Measurements from ENCODE around the gene PRKD2. TPM values are rescaled to one million over a fixed set of nuclear protein-coding genes. Genes with fewer than 3 reads are reported as not detected.

The PRKD2 gene
- total RNA-seq, 1 donor from 2014 or later, result 14.9 TPM

GRCh38 chr19:46660008-46660517 lies 56.9 kb downstream of the PRKD2 start:
- peaks cover 31% of the 10 kb centered on the region for H3K27me3 ChIP-seq
- H3F3A ChIP-seq (ENCODE audit: low read depth), result peaks cover 40% of the 10 kb centered on the region
- DNase-seq (ENCODE audit: low spot score), result peak; percentile 71
- no peaks in the 10 kb centered on the region for H3K9me3 ChIP-seq (ENCODE audit: low read depth)
- peaks cover 15% of the 10 kb centered on the region for H4K20me1 ChIP-seq (ENCODE audit: low read depth)
- peaks cover 25% of the 10 kb centered on the region for H3K4me1 ChIP-seq
- TF ChIP-seq EZH2phosphoT487 (IDR thresholded peaks at IDR 0.05) (no peak), CTCF (IDR thresholded peaks at IDR 0.05) (no peak), EZH2 (IDR thresholded peaks at IDR 0.05) (no peak)
- peak overlapping the region; percentile 91 for H3K4me2 ChIP-seq
- Mint-ChIP-seq H3K9me3 (no peaks in the 10 kb centered on the region), H3K36me3 (no peaks in the 10 kb centered on the region), H3K4me3 (peak overlapping the region; percentile 88), H3K4me1 (peaks cover 27% of the 10 kb centered on the region), H3K27me3 (ENCODE audit: insufficient read depth, low read depth) (peaks cover 7% of the 10 kb centered on the region), H3K27ac (no peak overlapping the region)
- no peak overlapping the region for H2AFZ ChIP-seq (replicated peaks)
- no peak overlapping the region for H3K27ac ChIP-seq
- H3K4me3 ChIP-seq, result peak overlapping the region; percentile 58
- H3K36me3 ChIP-seq, result no peaks in the 10 kb centered on the region
- no peaks in the 10 kb centered on the region for H3K79me2 ChIP-seq (ENCODE audit: low read depth)
- no peak overlapping the region for H3K9ac ChIP-seq

- peaks cover 5% of the 10 kb centered on the region for H3K27me3 Mint-ChIP-seq (ENCODE audit: insufficient read depth, low read depth)
Measured at GRCh38 chr19:46659151-46660007, 57.5 kb downstream of the PRKD2 start.

GRCh38 chr19:46656541-46656940 lies 60.4 kb downstream of the PRKD2 start:
- Histone ChIP-seq H3K4me2 (no peak overlapping the region), H3K4me3 (no peak overlapping the region), H3F3A (ENCODE audit: low read depth) (peaks cover 46% of the 10 kb centered on the region), H3K36me3 (no peaks in the 10 kb centered on the region), H3K9me3 (ENCODE audit: low read depth) (no peaks in the 10 kb centered on the region), H2AFZ (replicated peaks) (no peak overlapping the region), H3K4me1 (peaks cover 31% of the 10 kb centered on the region), H3K9ac (no peak overlapping the region), H3K27me3 (peaks cover 45% of the 10 kb centered on the region), H3K27ac (no peak overlapping the region), H4K20me1 (ENCODE audit: low read depth) (peaks cover 19% of the 10 kb centered on the region), H3K79me2 (ENCODE audit: low read depth) (no peaks in the 10 kb centered on the region)
- no peak for TF ChIP-seq CTCF (IDR thresholded peaks at IDR 0.05)
- TF ChIP-seq EZH2phosphoT487 (IDR thresholded peaks at IDR 0.05), result no peak
- no peak for TF ChIP-seq EZH2 (IDR thresholded peaks at IDR 0.05)
- Mint-ChIP-seq H3K27ac (no peak overlapping the region), H3K9me3 (no peaks in the 10 kb centered on the region), H3K36me3 (no peaks in the 10 kb centered on the region), H3K4me3 (no peak overlapping the region), H3K27me3 (ENCODE audit: insufficient read depth, low read depth) (peaks cover 11% of the 10 kb centered on the region), H3K4me1 (peaks cover 31% of the 10 kb centered on the region)
- DNase-seq (ENCODE audit: low spot score), result no peak

More at GRCh38 chr19:46659151-46660007, 57.5 kb downstream of the PRKD2 start:
- peak overlapping the region; percentile 58 for H3K4me3 ChIP-seq
- Mint-ChIP-seq H3K27ac (no peak overlapping the region), H3K9me3 (no peaks in the 10 kb centered on the region), H3K4me3 (peak overlapping the region; percentile 88), H3K4me1 (peaks cover 33% of the 10 kb centered on the region), H3K36me3 (no peaks in the 10 kb centered on the region)
- H3K79me2 ChIP-seq (ENCODE audit: low read depth), result no peaks in the 10 kb centered on the region
- H2AFZ ChIP-seq (replicated peaks), result no peak overlapping the region
- peaks cover 18% of the 10 kb centered on the region for H4K20me1 ChIP-seq (ENCODE audit: low read depth)
- no peak overlapping the region for H3K27ac ChIP-seq
- peaks cover 32% of the 10 kb centered on the region for H3K4me1 ChIP-seq
- no peaks in the 10 kb centered on the region for H3K36me3 ChIP-seq
- DNase-seq (ENCODE audit: low spot score), result peak; percentile 77
- H3K9me3 ChIP-seq (ENCODE audit: low read depth), result no peaks in the 10 kb centered on the region
- TF ChIP-seq CTCF (IDR thresholded peaks at IDR 0.05) (no peak), EZH2phosphoT487 (IDR thresholded peaks at IDR 0.05) (no peak), EZH2 (IDR thresholded peaks at IDR 0.05) (no peak)
- H3K9ac ChIP-seq, result no peak overlapping the region
- H3K4me2 ChIP-seq, result peak overlapping the region; percentile 91
- peaks cover 31% of the 10 kb centered on the region for H3K27me3 ChIP-seq
- peaks cover 47% of the 10 kb centered on the region for H3F3A ChIP-seq (ENCODE audit: low read depth)
